Mucosa of descending colon (tissue), 3 donors: Measurements from ENCODE around the gene SCAMP3. TPM values are rescaled to one million over a fixed set of nuclear protein-coding genes. Genes with fewer than 3 reads are reported as not detected.

Experiments used
- ATAC-seq: fragments of 200-7000 bp; cut with Tn5 transposase; one replicate; pipeline ENCODE4 v1.9.1; 2020; ENCODE audit warnings: mild to moderate bottlenecking, moderate library complexity
- DNase-seq, 3 donors: peaks; one replicate each; pipeline ENCODE4 v3.0.0-alpha.2; 2020
- H3K36me3 ChIP-seq: fragments of 200-600 bp; one replicate; pipeline ENCODE4 v1.8.0; 2021; ENCODE audit warnings: low read depth, mild to moderate bottlenecking
- H3K4me1 ChIP-seq: fragments of 200-600 bp; one replicate; pipeline ENCODE4 v1.8.0; 2021; ENCODE audit warnings: low read depth, mild to moderate bottlenecking
- H3K4me3 ChIP-seq: fragments of 200-600 bp; one replicate; pipeline ENCODE4 v1.8.0; 2021; ENCODE audit warnings: mild to moderate bottlenecking
- H3K9me3 ChIP-seq: fragments of 200-600 bp; one replicate; pipeline ENCODE4 v1.8.0; 2021; ENCODE audit warnings: mild to moderate bottlenecking
- CTCF ChIP-seq: fragments of 200-600 bp; IDR thresholded peaks from one replicate; pipeline ENCODE4 v1.8.0; 2022; ENCODE audit warnings: antibody characterized with exemption, mild to moderate bottlenecking
- intact Hi-C, 2 donors: fragments of 100-400 bp; cut with DNase I in 1 of 2; cut with micrococcal nuclease in 1 of 2; formaldehyde crosslinking; loops; one replicate each; pipeline versions ENCODE4 v1.11.0 to v1.11.1; 2022; cut with DNase I, micrococcal nuclease
- total RNA-seq, 3 donors: library from RNA; stranded (reverse); fragmentation: NEBNext Ultra II Directional in 2 of 3; extraction: Animal tissue kit (Norgen Biotek cat#: 25700) in 2 of 3; gene quantifications; one replicate each; pipeline versions ENCODE4 v1.2.1 to v1.2.4, GENCODE V29; 2021 to 2023
- donor health status: DM: no; HTN: no; CAD: no; lungs with moderate emphysema.
- donor health status: DM: no; HTN: no; CAD: no.
- donor health status: DM: no; HTN: yes; CAD: no.

Gene SCAMP3
- total RNA-seq, 3 donors from 2014 or later = 43.6 to 53.4 (median 46.8) TPM

- ATAC-seq = no peak
- intact Hi-C loops = no loop called here
- H3K4me1 ChIP-seq = peaks cover 13% of the 10 kb centered on the region
These were observed 43.8 kb upstream of the SCAMP3 start for GRCh38 chr1:155305881-155306391.

DNA sequence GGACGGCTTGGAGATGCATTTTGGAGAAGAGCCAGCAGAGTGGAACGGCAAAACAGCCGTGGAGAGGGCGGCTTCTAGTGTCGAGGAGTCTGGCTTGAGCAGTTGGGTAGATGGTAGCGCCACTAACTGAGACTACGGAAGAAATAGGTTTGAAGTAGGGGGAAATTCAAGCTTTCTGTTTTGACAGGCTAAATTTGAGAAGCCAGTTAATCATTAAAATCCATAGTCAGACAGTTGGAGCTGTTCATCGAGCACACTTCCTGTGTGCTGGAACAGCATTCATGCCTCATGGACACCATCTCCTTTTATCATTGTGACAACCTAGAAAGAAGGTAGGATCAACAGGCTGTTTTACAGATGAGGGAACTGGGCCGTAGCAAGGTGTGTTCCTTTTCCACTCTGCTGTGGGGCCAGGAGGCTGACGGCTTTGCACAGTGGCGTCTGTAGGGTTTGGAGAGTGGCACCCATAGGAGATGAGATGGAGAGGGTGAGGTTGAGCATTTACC is 42.5 kb upstream of the SCAMP3 start:
- Histone ChIP-seq H3K4me1 (peaks cover 5% of the 10 kb centered on the region), H3K4me3 (no peak overlapping the region), H3K36me3 (peaks cover 3% of the 10 kb centered on the region), H3K9me3 (no peaks in the 10 kb centered on the region)
- no peak for DNase-seq
- intact Hi-C loops = no loop called here
- no peak for TF ChIP-seq CTCF
- ATAC-seq = peak; percentile 11

More at GRCh38 chr1:155305881-155306391, 43.8 kb upstream of the SCAMP3 start:
- no peak for TF ChIP-seq CTCF
- no peak overlapping the region for H3K4me3 ChIP-seq
- no peak for DNase-seq
- H3K36me3 ChIP-seq = peaks cover 3% of the 10 kb centered on the region
- no peaks in the 10 kb centered on the region for H3K9me3 ChIP-seq

DNA sequence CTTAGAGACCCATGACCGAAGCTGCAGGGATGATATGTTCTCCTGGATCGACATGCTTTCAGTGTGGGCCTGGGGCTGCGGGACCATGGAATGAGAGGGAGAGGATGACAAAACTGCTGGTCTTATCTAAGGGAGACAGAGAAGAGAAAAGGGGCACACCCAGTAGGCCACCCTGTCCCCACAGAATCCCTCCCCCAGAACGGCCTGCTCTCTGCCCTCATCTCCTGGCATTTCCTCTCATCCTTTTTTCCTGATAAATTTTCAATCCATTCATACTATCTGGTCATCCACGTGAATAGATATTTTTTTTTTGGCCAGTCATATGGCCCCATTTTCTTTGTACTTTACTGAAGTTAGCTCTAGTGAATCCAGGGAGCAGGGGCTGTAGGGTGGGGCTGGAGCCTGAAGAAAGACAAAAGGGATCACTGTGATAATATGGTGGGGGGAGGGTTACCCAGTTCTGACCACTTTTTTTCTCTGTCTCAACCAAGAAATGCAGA is 39.2 kb upstream of the SCAMP3 start, which contains the start of gene PKLR:
TSS of gene PKLR (minus strand) at position 97 of the 500 bp plus-strand sequence. CDS start at position 54, 43 bp downstream.
- intact Hi-C loops = no loop called here
- DNase-seq (no peak), ATAC-seq (no peak)
- Histone ChIP-seq H3K9me3 (no peaks in the 10 kb centered on the region), H3K36me3 (no peaks in the 10 kb centered on the region), H3K4me1 (peaks cover 3% of the 10 kb centered on the region), H3K4me3 (no peak within 1 kb of the TSS)
- no peak for TF ChIP-seq CTCF

GRCh38 chr1:155300553-155301329 is 38.6 kb upstream of the SCAMP3 start:
- intact Hi-C loops = no loop called here
- Histone ChIP-seq H3K4me1 (peaks cover 3% of the 10 kb centered on the region), H3K4me3 (no peak overlapping the region), H3K36me3 (no peaks in the 10 kb centered on the region), H3K9me3 (no peaks in the 10 kb centered on the region)
- DNase-seq = peak in 2 of 3 donors; percentile 61 to 68
- TF ChIP-seq CTCF = no peak
- ATAC-seq = peak; percentile 79

GRCh38 chr1:155300024-155300423 is 37.9 kb upstream of the SCAMP3 start:
- H3K36me3 ChIP-seq = no peaks in the 10 kb centered on the region
- no peaks in the 10 kb centered on the region for H3K9me3 ChIP-seq
- no peak overlapping the region for H3K4me3 ChIP-seq
- no peak for TF ChIP-seq CTCF
- peaks cover 9% of the 10 kb centered on the region for H3K4me1 ChIP-seq
- no peak for DNase-seq
- intact Hi-C loops = no loop called here
- no peak for ATAC-seq
